HG03521 (cell line): Measurements from ENCODE around the gene RGS14.
A peak's percentile ranks its signal among the peaks of the same experiment; 100 is the strongest.
"Not testable (repeated sequence)": the region's sequence is repeated elsewhere in the genome, so short reads cannot be mapped to it uniquely, and the experiment has no call there.

ENCODE experiments used
- ATAC-seq: cut with Tn5 transposase; IDR thresholded peaks from one replicate; pipeline ENCODE4 v1.9.1; 2021; ENCODE audit warnings: mild to moderate bottlenecking, moderate library complexity; ENCODE audit not compliant: unreplicated experiment

RGS14 gene

GRCh38 chr5:177344891-177345290, 12.8 kb upstream of the RGS14 start:
- ATAC-seq = no peak

GRCh38 chr5:177346820-177347219, 10.9 kb upstream of the RGS14 start:
- no peak for ATAC-seq

- no peak for ATAC-seq
These were observed 10.0 kb upstream of the RGS14 start for GRCh38 chr5:177347699-177348098.

GRCh38 chr5:177349362-177349647, 8.4 kb upstream of the RGS14 start:
- ATAC-seq = no peak

GRCh38 chr5:177349762-177350161, 8.0 kb upstream of the RGS14 start:
- ATAC-seq = no peak

- ATAC-seq = no peak
These were observed 6.8 kb upstream of the RGS14 start for GRCh38 chr5:177350776-177351391.

GRCh38 chr5:177351392-177352329, 6.1 kb upstream of the RGS14 start, which contains the start of gene LMAN2:
TSS of gene LMAN2 (minus strand) at chr5:177351668. CDS start at chr5:177351647, 21 bp downstream.
- ATAC-seq = peak; percentile 96

GRCh38 chr5:177353093-177353492, 4.6 kb upstream of the RGS14 start:
- ATAC-seq = no peak

GRCh38 chr5:177354256-177354655, 3.5 kb upstream of the RGS14 start:
- ATAC-seq = no peak

- no peak for ATAC-seq
These were observed 3.0 kb upstream of the RGS14 start for GRCh38 chr5:177354711-177355110.

GRCh38 chr5:177355162-177355867, 2.4 kb upstream of the RGS14 start:
- ATAC-seq = no peak

- no peak for ATAC-seq
These were observed 1.9 kb upstream of the RGS14 start for GRCh38 chr5:177355868-177356168.

- no peak for ATAC-seq
These were observed 978 bp upstream of the RGS14 start for GRCh38 chr5:177356746-177357145.

- ATAC-seq = no peak
These were observed 622 bp upstream of the RGS14 start for GRCh38 chr5:177357146-177357458.

- ATAC-seq = no peak
These were observed 671 bp downstream of the RGS14 start for GRCh38 chr5:177358370-177358819.

GRCh38 chr5:177359451-177359851, 1.7 kb downstream of the RGS14 start:
- ATAC-seq = no peak

GRCh38 chr5:177359860-177360259, 2.1 kb downstream of the RGS14 start:
- no peak for ATAC-seq

- ATAC-seq = not testable (repeated sequence)
These were observed 3.0 kb downstream of the RGS14 start for GRCh38 chr5:177360740-177361139.

GRCh38 chr5:177361418-177362291, 3.9 kb downstream of the RGS14 start:
- no peak for ATAC-seq

- no peak for ATAC-seq
These were observed 4.5 kb downstream of the RGS14 start for GRCh38 chr5:177362292-177362609.
